Right atrium auricular region (tissue), 2 donors: ENCODE measurements around the gene PRKD1. TPM values are rescaled to one million over a fixed set of nuclear protein-coding genes. Genes with fewer than 3 reads are reported as not detected.
A peak's percentile ranks its signal among the peaks of the same experiment; 100 is the strongest.
"Not testable (repeated sequence)": the region's sequence is repeated elsewhere in the genome, so short reads cannot be mapped to it uniquely, and the experiment has no call there.

Source experiments
- DNase-seq: peaks from one replicate; pipeline ENCODE4 v3.0.0-alpha.2; 2019; ENCODE audit warnings: low spot score
- H3K27ac ChIP-seq, 2 donors: fragments of 200-600 bp; sonication (generic); 1 replicate in 1 of 2; 2 replicates in 1 of 2; pipeline ENCODE4 v1.5.1; 2016 to 2019
- H3K27me3 ChIP-seq, 2 donors: fragments of 200-600 bp; sonication (generic); one replicate each; pipeline versions ENCODE4 v1.5.1 to v1.6.0; 2017 to 2019
- H3K36me3 ChIP-seq: fragments of 200-600 bp; sonication (generic); one replicate; pipeline ENCODE4 v1.5.1; 2016
- H3K4me1 ChIP-seq, 2 donors: fragments of 200-600 bp; sonication (generic); one replicate each; pipeline versions ENCODE4 v1.5.1 to v1.6.0; 2017 to 2019
- H3K4me3 ChIP-seq, 2 donors: fragments of 200-600 bp; sonication (generic); 1 replicate in 1 of 2; 2 replicates in 1 of 2; pipeline ENCODE4 v1.5.1; 2017 to 2019; ENCODE audit warnings: mild to moderate bottlenecking in 1 of 2, moderate library complexity in 1 of 2
- H3K9me3 ChIP-seq, 2 donors: fragments of 200-600 bp; sonication (generic); one replicate each; pipeline ENCODE4 v1.5.1; 2019
- total RNA-seq, 2 donors: library from RNA; depleted of rRNA; stranded (reverse); fragments of >200 nt; gene quantifications; one replicate each; pipeline ENCODE4 v1.1.0, GENCODE V29; 2016
- TF ChIP-seq, protein P1 (sequence below), 2 donors: fragments of 200-600 bp; sonication (generic); IDR thresholded peaks; one replicate each; pipeline ENCODE4 v1.5.1; 2019; ENCODE audit warnings: antibody characterized with exemption in 2 of 2

Gene PRKD1
- total RNA-seq, 2 donors from 2014 or later, result 4.3 to 7.5 TPM

DNA sequence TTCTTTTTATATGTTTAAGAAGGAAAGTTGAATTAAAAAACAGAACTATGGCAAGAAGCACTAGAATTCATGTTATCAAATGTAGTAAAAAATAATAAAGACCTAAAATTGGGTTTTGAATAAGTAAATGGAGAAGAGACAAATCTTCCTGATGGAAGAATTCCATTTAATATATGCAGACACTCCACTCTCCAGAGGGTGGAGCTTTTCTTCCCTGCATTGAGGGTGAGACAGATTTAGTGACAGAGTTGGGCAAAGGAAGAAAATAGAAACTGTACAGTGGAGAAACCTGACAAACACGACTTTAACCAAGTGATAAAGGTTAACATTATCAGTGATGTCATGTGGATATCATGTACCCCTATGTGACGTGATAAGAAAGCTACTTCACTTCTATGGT is 217.6 kb downstream of the PRKD1 start:
- Histone ChIP-seq H3K4me1 (no peaks in the 10 kb centered on the region), H3K9me3 (no peaks in the 10 kb centered on the region), H3K27ac (no peak overlapping the region), H3K27me3 (no peaks in the 10 kb centered on the region), H3K4me3 (no peak overlapping the region), H3K36me3 (no peaks in the 10 kb centered on the region)
- DNase-seq, result no peak
- TF ChIP-seq, protein P1, sequence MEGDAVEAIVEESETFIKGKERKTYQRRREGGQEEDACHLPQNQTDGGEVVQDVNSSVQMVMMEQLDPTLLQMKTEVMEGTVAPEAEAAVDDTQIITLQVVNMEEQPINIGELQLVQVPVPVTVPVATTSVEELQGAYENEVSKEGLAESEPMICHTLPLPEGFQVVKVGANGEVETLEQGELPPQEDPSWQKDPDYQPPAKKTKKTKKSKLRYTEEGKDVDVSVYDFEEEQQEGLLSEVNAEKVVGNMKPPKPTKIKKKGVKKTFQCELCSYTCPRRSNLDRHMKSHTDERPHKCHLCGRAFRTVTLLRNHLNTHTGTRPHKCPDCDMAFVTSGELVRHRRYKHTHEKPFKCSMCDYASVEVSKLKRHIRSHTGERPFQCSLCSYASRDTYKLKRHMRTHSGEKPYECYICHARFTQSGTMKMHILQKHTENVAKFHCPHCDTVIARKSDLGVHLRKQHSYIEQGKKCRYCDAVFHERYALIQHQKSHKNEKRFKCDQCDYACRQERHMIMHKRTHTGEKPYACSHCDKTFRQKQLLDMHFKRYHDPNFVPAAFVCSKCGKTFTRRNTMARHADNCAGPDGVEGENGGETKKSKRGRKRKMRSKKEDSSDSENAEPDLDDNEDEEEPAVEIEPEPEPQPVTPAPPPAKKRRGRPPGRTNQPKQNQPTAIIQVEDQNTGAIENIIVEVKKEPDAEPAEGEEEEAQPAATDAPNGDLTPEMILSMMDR (IDR thresholded peaks at IDR 0.05), result peak in 1 of 2 donors; percentile 43

DNA sequence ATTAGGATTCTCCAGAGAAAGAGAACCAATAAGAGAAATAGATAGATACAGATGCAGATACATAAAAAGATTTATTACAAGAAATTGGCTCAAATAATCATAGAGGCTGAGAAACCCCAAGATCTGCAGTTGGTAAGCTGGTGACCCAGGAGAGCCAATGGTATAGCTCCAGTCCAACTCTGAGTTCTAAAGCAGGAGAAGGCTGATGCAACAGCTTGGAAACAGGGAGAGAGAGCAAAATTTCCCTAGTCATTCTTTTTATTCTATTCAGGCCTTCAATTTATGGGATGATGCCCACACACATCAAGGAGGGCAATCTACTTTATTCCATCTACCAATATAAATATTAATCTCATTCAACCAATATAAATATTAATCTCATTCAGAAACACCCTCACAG is 218.2 kb downstream of the PRKD1 start:
- H3K9me3 ChIP-seq, result no peaks in the 10 kb centered on the region
- TF ChIP-seq, protein P1 (IDR thresholded peaks at IDR 0.05), result no peak
- H3K36me3 ChIP-seq, result no peaks in the 10 kb centered on the region
- no peak overlapping the region for H3K4me3 ChIP-seq
- no peaks in the 10 kb centered on the region for H3K27me3 ChIP-seq
- H3K4me1 ChIP-seq, result no peaks in the 10 kb centered on the region
- no peak for DNase-seq
- H3K27ac ChIP-seq, result no peak overlapping the region

DNA sequence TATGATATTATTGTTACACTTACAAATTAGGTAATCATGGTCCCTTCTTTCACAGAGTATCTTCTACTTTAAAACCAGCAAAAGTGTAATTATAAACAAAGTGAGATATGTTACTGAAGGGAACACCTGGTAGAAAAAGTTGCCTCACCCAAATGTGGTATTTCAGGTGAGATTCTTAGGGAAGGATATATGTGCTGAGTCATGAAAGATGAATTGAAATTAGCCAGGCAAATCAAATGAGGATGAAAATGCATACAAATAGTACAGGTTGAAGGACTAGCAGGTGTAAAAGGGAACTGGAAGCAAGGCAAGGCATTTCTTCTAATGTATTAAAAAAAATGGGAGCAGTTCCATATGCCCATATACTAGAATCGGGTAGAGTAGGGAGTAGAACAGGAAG is 220.9 kb downstream of the PRKD1 start:
- H3K9me3 ChIP-seq, result no peaks in the 10 kb centered on the region
- H3K4me1 ChIP-seq, result no peaks in the 10 kb centered on the region
- no peaks in the 10 kb centered on the region for H3K36me3 ChIP-seq
- H3K4me3 ChIP-seq, result no peak overlapping the region
- H3K27me3 ChIP-seq, result no peaks in the 10 kb centered on the region
- no peak overlapping the region for H3K27ac ChIP-seq
- DNase-seq, result no peak
- TF ChIP-seq, protein P1 (IDR thresholded peaks at IDR 0.05), result no peak

- Histone ChIP-seq H3K36me3 (no peaks in the 10 kb centered on the region), H3K27me3 (no peaks in the 10 kb centered on the region), H3K4me3 (no peak overlapping the region), H3K4me1 (no peaks in the 10 kb centered on the region), H3K9me3 (no peaks in the 10 kb centered on the region), H3K27ac (no peak overlapping the region)
- no peak for DNase-seq
- TF ChIP-seq, protein P1 (IDR thresholded peaks at IDR 0.05), result no peak
Measured at GRCh38 chr14:29705801-29706200, 221.8 kb downstream of the PRKD1 start.

DNA sequence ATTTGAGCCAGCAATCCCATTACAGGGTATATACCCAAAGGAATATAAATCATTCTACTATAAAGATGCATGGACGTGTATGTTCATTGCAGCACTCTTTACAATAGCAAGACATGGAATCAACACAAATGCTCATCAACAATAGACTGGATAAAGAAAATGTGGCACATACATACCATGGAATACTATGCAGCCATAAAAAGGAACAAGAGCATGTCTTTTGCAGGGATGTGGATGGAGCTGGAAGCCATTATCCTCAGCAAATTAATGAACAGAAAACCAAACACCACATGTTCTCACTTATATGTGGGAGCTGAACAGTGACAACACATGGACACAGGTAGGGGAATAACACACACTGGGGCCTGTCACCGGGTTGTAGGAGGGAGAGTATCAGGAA is 238.1 kb downstream of the PRKD1 start:
- H3K27me3 ChIP-seq, H3K36me3 ChIP-seq, DNase-seq, H3K4me1 ChIP-seq, H3K27ac ChIP-seq, H3K4me3 ChIP-seq, H3K9me3 ChIP-seq: not testable (repeated sequence)

DNA sequence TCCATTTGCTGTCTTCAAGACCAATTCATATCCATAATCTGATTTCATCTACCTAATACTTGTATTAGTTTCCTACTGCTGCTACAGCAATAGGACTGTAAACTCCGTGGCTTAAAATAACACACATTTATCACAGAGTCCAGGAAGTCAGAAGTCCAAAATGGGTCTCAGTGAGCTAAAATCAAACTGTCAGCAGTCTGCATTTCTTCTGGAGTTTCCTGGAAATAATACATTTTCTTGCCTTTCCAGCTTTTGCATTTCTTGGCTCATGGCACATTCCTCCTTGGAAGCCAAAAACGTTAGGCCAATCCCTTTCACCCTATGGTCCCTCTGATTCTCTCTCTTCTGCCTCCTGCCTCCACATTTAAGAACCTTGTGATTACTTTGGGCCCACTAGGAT is 239.8 kb downstream of the PRKD1 start:
- no peaks in the 10 kb centered on the region for H3K36me3 ChIP-seq
- H3K4me1 ChIP-seq, result no peaks in the 10 kb centered on the region
- no peaks in the 10 kb centered on the region for H3K27me3 ChIP-seq
- H3K4me3 ChIP-seq, result no peak overlapping the region
- H3K9me3 ChIP-seq, result no peaks in the 10 kb centered on the region
- TF ChIP-seq, protein P1 (IDR thresholded peaks at IDR 0.05), result no peak
- no peak overlapping the region for H3K27ac ChIP-seq
- no peak for DNase-seq
